ENCODE results near the gene SLC7A5.

SLC7A5 gene

GRCh38 chr16:87809150-87809902 lies 60.0 kb downstream of the SLC7A5 start:
- no peaks in the 10 kb centered on the region for H3F3A ChIP-seq (ENCODE audit: insufficient read depth, low read length)
- no peak overlapping the region for H2AFZ ChIP-seq (ENCODE audit: low read length)
- peaks cover 67% of the 10 kb centered on the region for H3K4me1 ChIP-seq (ENCODE audit: insufficient read depth, low read length, severe bottlenecking)
- H3K9me3 ChIP-seq (ENCODE audit: low read length), result no peaks in the 10 kb centered on the region
- no peaks in the 10 kb centered on the region for H3K79me2 ChIP-seq (ENCODE audit: insufficient read depth, low read length)
- peak overlapping the region; percentile 57 for H3K4me2 ChIP-seq (ENCODE audit: low read length)
- peak overlapping the region; percentile 97 for H3K27ac ChIP-seq (ENCODE audit: low read depth, low read length, poor library complexity, severe bottlenecking)
- H3K9me2 ChIP-seq (ENCODE audit: low read depth, low read length), result no peaks in the 10 kb centered on the region
- no peak for TF ChIP-seq EZH2 (IDR thresholded peaks at IDR 0.05; ENCODE audit: borderline replicate concordance, low read length)
- TF ChIP-seq, protein P1, sequence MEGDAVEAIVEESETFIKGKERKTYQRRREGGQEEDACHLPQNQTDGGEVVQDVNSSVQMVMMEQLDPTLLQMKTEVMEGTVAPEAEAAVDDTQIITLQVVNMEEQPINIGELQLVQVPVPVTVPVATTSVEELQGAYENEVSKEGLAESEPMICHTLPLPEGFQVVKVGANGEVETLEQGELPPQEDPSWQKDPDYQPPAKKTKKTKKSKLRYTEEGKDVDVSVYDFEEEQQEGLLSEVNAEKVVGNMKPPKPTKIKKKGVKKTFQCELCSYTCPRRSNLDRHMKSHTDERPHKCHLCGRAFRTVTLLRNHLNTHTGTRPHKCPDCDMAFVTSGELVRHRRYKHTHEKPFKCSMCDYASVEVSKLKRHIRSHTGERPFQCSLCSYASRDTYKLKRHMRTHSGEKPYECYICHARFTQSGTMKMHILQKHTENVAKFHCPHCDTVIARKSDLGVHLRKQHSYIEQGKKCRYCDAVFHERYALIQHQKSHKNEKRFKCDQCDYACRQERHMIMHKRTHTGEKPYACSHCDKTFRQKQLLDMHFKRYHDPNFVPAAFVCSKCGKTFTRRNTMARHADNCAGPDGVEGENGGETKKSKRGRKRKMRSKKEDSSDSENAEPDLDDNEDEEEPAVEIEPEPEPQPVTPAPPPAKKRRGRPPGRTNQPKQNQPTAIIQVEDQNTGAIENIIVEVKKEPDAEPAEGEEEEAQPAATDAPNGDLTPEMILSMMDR (IDR thresholded peaks at IDR 0.05; ENCODE audit: low read length), result no peak
- no peaks in the 10 kb centered on the region for H3K36me3 ChIP-seq (ENCODE audit: insufficient read depth, low read length)
- H3K27me3 ChIP-seq (ENCODE audit: insufficient read depth, low read length), result no peaks in the 10 kb centered on the region
- peak overlapping the region; percentile 48 for H3K4me3 ChIP-seq (ENCODE audit: low read depth, low read length, poor library complexity, severe bottlenecking)
- H3K9ac ChIP-seq (ENCODE audit: low read length), result peak overlapping the region; percentile 61
- H4K20me1 ChIP-seq (ENCODE audit: insufficient read depth, low read length), result no peaks in the 10 kb centered on the region

- H4K20me1 ChIP-seq (ENCODE audit: insufficient read depth, low read length), result no peaks in the 10 kb centered on the region
- no peaks in the 10 kb centered on the region for H3K79me2 ChIP-seq (ENCODE audit: insufficient read depth, low read length)
- H3K27ac ChIP-seq (ENCODE audit: low read depth, low read length, poor library complexity, severe bottlenecking), result peak overlapping the region; percentile 97
- H2AFZ ChIP-seq (ENCODE audit: low read length), result no peak overlapping the region
- no peak overlapping the region; the same call in 1 of the 2 replicates for H3K9ac ChIP-seq (ENCODE audit: low read length)
- peaks cover 70% of the 10 kb centered on the region for H3K4me1 ChIP-seq (ENCODE audit: insufficient read depth, low read length, severe bottlenecking)
- H3K4me3 ChIP-seq (ENCODE audit: low read depth, low read length, poor library complexity, severe bottlenecking), result no peak overlapping the region
- H3F3A ChIP-seq (ENCODE audit: insufficient read depth, low read length), result no peaks in the 10 kb centered on the region
- TF ChIP-seq EZH2 (IDR thresholded peaks at IDR 0.05; ENCODE audit: borderline replicate concordance, low read length), result no peak
- TF ChIP-seq, protein P1 (IDR thresholded peaks at IDR 0.05; ENCODE audit: low read length), result no peak
- peaks cover 5% of the 10 kb centered on the region; the same call in 1 of the 2 replicates for H3K36me3 ChIP-seq (ENCODE audit: insufficient read depth, low read length)
- no peak overlapping the region for H3K4me2 ChIP-seq (ENCODE audit: low read length)
- H3K27me3 ChIP-seq (ENCODE audit: insufficient read depth, low read length), result no peaks in the 10 kb centered on the region
- no peaks in the 10 kb centered on the region for H3K9me2 ChIP-seq (ENCODE audit: low read depth, low read length)
- H3K9me3 ChIP-seq (ENCODE audit: low read length), result peaks cover 3% of the 10 kb centered on the region; the same call in 1 of the 2 replicates
These were observed 61.2 kb downstream of the SLC7A5 start for GRCh38 chr16:87808108-87808507.

DNA sequence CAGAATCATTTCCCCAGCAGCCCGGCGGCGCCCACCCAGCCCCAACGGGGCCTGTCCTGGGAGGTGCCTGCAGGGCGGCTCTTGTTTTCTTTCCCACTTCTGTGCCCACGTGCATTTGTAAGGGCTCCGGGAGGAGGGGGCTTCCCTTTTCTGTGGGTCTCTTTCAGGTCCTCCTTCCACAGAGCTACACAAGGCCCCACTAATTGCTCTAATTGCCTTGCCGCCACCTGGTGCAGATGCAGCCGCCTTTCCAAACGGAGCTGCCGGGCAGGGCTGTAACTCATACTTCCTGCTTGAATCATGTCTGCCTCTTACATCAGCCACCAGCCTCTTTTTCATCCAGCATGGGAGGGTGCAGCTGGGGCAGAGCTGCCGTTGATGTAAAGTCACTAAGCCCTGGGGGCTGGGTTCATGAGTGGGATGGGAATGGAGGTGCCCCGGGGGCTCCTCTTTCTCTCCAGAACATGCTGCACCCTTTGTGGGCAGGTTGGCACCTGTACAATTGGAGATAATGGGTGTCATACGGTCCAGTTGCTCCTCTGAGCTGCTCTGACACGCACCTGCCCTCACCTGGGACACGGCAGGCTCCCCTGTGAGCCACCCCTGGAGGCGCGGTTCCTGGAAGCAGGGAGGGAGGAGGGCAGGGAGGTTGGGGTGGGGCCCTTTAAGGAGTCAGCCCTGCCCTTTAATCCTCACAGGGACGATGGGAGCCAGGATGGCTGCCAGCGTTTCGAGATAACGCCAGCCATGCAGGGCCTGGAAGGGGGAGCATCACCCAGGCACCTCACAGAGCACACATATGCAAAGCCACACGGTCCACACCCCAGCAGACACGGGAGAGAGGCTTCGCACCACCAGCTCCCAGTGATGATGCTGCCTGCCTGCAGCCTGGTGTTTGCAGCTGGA lies 62.4 kb downstream of the SLC7A5 start:
- H3K4me2 ChIP-seq (ENCODE audit: low read length), result peak overlapping the region; percentile 54
- no peak overlapping the region for H2AFZ ChIP-seq (ENCODE audit: low read length)
- H3K27ac ChIP-seq (ENCODE audit: low read depth, low read length, poor library complexity, severe bottlenecking), result peak overlapping the region; percentile 97
- H3K27me3 ChIP-seq (ENCODE audit: insufficient read depth, low read length), result no peaks in the 10 kb centered on the region
- peak overlapping the region; percentile 51 for H3K4me3 ChIP-seq (ENCODE audit: low read depth, low read length, poor library complexity, severe bottlenecking)
- no peak for TF ChIP-seq EZH2 (IDR thresholded peaks at IDR 0.05; ENCODE audit: borderline replicate concordance, low read length)
- TF ChIP-seq, protein P1 (IDR thresholded peaks at IDR 0.05; ENCODE audit: low read length), result no peak
- H3K79me2 ChIP-seq (ENCODE audit: insufficient read depth, low read length), result no peaks in the 10 kb centered on the region
- peaks cover 5% of the 10 kb centered on the region; the same call in 1 of the 2 replicates for H3K36me3 ChIP-seq (ENCODE audit: insufficient read depth, low read length)
- no peaks in the 10 kb centered on the region for H4K20me1 ChIP-seq (ENCODE audit: insufficient read depth, low read length)
- peaks cover 79% of the 10 kb centered on the region for H3K4me1 ChIP-seq (ENCODE audit: insufficient read depth, low read length, severe bottlenecking)
- H3K9me2 ChIP-seq (ENCODE audit: low read depth, low read length), result no peaks in the 10 kb centered on the region
- H3K9me3 ChIP-seq (ENCODE audit: low read length), result peaks cover 3% of the 10 kb centered on the region; the same call in 1 of the 2 replicates
- H3F3A ChIP-seq (ENCODE audit: insufficient read depth, low read length), result no peaks in the 10 kb centered on the region
- peak overlapping the region; percentile 64 for H3K9ac ChIP-seq (ENCODE audit: low read length)
